ENCODE data around the gene PPP1R17.

- TF ChIP-seq CTCF (conservative IDR thresholded peaks at IDR 0.05; ENCODE audit: low read length) (no peak), EZH2phosphoT487 (IDR thresholded peaks at IDR 0.05; ENCODE audit: borderline replicate concordance, low read depth, low read length) (no peak)
These were observed 64.7 kb downstream of the PPP1R17 start for GRCh38 chr7:31751726-31752125.

All from OCI-LY7 (cell line).